ENCODE data around the gene SORL1. TPM values are rescaled to one million over a fixed set of nuclear protein-coding genes. Genes with fewer than 3 reads are reported as not detected.

The SORL1 gene
- total and polyA plus RNA-seq, 2 of the 13 experiments (the other 11 are each of a cell fraction or from before 2014, with no cell fraction given), result 21.3 to 148 TPM

GRCh38 chr11:121503051-121503450 lies 50.9 kb downstream of the SORL1 start (continued):
- no peak for TF ChIP-seq ZHX1 (CRISPR knock-in tag; IDR thresholded peaks at IDR 0.05; ENCODE audit: low read depth)
- no peak for TF ChIP-seq ZNF543 (CRISPR knock-in tag; IDR thresholded peaks at IDR 0.05)
- no peak for TF ChIP-seq TGIF2 (CRISPR knock-in tag; IDR thresholded peaks at IDR 0.05)
- no peak for TF ChIP-seq THAP11 (CRISPR knock-in tag; IDR thresholded peaks at IDR 0.05)
- TF ChIP-seq REPIN1 (CRISPR knock-in tag; IDR thresholded peaks at IDR 0.05; ENCODE audit: borderline replicate concordance, low read depth), result no peak
- no peak for TF ChIP-seq BRF2 (CRISPR knock-in tag; IDR thresholded peaks at IDR 0.05)
- no peak for TF ChIP-seq STAT6 (CRISPR knock-in tag; IDR thresholded peaks at IDR 0.05; ENCODE audit: borderline replicate concordance)
- no peak for TF ChIP-seq ZNF614 (CRISPR knock-in tag; IDR thresholded peaks at IDR 0.05; ENCODE audit: borderline replicate concordance)

All from HepG2 (cell line).